Right atrium auricular region (tissue), 2 donors: ENCODE measurements around the gene DOCK1. TPM values are rescaled to one million over a fixed set of nuclear protein-coding genes. Genes with fewer than 3 reads are reported as not detected.

Source experiments
- DNase-seq: peaks from one replicate; pipeline ENCODE4 v3.0.0-alpha.2; 2019; ENCODE audit warnings: low spot score
- H3K27ac ChIP-seq, 2 donors: fragments of 200-600 bp; sonication (generic); 1 replicate in 1 of 2; 2 replicates in 1 of 2; pipeline ENCODE4 v1.5.1; 2016 to 2019
- H3K27me3 ChIP-seq, 2 donors: fragments of 200-600 bp; sonication (generic); one replicate each; pipeline versions ENCODE4 v1.5.1 to v1.6.0; 2017 to 2019
- H3K36me3 ChIP-seq: fragments of 200-600 bp; sonication (generic); one replicate; pipeline ENCODE4 v1.5.1; 2016
- H3K4me1 ChIP-seq, 2 donors: fragments of 200-600 bp; sonication (generic); one replicate each; pipeline versions ENCODE4 v1.5.1 to v1.6.0; 2017 to 2019
- H3K4me3 ChIP-seq, 2 donors: fragments of 200-600 bp; sonication (generic); 1 replicate in 1 of 2; 2 replicates in 1 of 2; pipeline ENCODE4 v1.5.1; 2017 to 2019; ENCODE audit warnings: mild to moderate bottlenecking in 1 of 2, moderate library complexity in 1 of 2
- H3K9me3 ChIP-seq, 2 donors: fragments of 200-600 bp; sonication (generic); one replicate each; pipeline ENCODE4 v1.5.1; 2019
- total RNA-seq, 2 donors: library from RNA; depleted of rRNA; stranded (reverse); fragments of >200 nt; gene quantifications; one replicate each; pipeline ENCODE4 v1.1.0, GENCODE V29; 2016
- TF ChIP-seq, protein P1 (sequence below), 2 donors: fragments of 200-600 bp; sonication (generic); IDR thresholded peaks; one replicate each; pipeline ENCODE4 v1.5.1; 2019; ENCODE audit warnings: antibody characterized with exemption in 2 of 2

The DOCK1 gene
- total RNA-seq, 2 donors from 2014 or later = 13.0 to 16.8 TPM

DNA sequence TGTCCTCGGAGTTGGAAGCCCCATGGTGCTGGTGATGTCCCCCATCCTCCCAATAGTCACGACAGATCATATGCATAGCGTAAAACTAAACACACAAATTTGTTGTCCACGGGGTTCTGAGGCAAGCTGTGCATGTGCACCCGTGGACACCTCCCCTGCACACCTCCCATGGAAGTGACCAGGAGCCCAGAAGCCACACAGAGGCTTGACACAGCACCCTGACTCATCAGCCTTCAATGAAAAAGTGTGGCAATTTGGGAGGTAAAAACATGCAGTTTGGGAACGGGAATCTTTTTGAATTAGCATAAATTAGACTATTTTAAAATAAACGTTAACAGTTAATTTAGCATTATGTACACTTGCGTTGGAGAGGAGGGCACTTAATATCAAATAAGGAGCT, 554.7 kb downstream of the DOCK1 start:
- H3K4me1 ChIP-seq = no peaks in the 10 kb centered on the region
- no peaks in the 10 kb centered on the region for H3K9me3 ChIP-seq
- no peak overlapping the region for H3K4me3 ChIP-seq
- H3K36me3 ChIP-seq = no peaks in the 10 kb centered on the region
- no peak overlapping the region for H3K27ac ChIP-seq
- no peak for DNase-seq
- TF ChIP-seq, protein P1, sequence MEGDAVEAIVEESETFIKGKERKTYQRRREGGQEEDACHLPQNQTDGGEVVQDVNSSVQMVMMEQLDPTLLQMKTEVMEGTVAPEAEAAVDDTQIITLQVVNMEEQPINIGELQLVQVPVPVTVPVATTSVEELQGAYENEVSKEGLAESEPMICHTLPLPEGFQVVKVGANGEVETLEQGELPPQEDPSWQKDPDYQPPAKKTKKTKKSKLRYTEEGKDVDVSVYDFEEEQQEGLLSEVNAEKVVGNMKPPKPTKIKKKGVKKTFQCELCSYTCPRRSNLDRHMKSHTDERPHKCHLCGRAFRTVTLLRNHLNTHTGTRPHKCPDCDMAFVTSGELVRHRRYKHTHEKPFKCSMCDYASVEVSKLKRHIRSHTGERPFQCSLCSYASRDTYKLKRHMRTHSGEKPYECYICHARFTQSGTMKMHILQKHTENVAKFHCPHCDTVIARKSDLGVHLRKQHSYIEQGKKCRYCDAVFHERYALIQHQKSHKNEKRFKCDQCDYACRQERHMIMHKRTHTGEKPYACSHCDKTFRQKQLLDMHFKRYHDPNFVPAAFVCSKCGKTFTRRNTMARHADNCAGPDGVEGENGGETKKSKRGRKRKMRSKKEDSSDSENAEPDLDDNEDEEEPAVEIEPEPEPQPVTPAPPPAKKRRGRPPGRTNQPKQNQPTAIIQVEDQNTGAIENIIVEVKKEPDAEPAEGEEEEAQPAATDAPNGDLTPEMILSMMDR (IDR thresholded peaks at IDR 0.05) = no peak
- no peaks in the 10 kb centered on the region for H3K27me3 ChIP-seq

DNA sequence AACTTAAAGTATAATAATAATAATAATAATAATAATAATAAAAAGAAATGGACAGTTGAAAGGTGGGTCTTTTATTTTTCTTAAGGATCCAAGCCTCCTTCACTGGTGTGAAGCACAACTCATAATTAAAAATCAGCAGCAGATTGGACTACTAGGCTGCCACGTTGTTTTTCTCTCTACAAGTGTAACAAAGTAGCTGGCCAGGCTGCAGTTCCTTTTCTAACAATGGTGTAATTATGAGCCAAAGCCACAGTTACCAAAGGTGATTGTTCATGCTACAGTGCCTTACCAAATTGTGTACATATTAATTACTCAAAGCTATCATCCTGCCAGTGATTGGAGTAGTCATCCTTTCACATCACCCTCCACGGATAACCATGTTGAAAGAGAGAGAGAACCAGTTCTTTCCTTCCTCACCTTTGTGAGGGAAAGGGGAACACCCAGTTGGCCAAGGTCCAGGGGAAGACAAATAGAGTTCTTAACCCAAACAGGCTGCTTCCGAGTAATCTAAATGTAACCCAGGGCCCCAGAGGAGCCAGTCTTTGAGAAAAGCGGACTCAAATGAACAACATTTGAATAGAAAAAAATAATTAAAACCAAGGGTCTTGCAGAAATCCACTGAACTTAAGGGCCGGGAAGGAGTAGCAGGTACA, 557.5 kb downstream of the DOCK1 start:
- H3K36me3 ChIP-seq = no peaks in the 10 kb centered on the region
- H3K4me1 ChIP-seq = no peaks in the 10 kb centered on the region
- H3K9me3 ChIP-seq = no peaks in the 10 kb centered on the region
- H3K4me3 ChIP-seq = no peak overlapping the region
- TF ChIP-seq, protein P1 (IDR thresholded peaks at IDR 0.05) = no peak
- DNase-seq = peak; percentile 18
- no peaks in the 10 kb centered on the region for H3K27me3 ChIP-seq
- H3K27ac ChIP-seq = no peak overlapping the region

DNA sequence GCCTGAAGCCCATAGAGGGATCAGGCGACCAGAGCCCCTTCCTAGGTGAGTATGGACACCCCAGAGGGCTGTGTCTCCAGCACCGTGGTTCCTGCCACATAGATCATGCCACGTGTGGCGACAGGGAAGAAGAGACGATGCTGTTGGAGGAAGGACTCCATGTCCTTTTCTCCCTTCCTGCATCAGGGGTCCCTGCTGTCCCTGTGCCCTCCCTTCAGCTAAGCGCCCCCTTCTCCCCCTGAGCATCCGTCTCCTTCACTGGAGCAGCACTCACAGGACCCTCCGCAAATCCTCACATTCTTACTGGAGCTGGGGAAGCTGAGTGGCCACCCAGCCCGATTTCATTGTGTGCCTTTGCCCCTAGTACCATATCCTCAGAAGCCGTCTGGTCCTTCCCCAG, 558.3 kb downstream of the DOCK1 start:
- no peaks in the 10 kb centered on the region for H3K9me3 ChIP-seq
- DNase-seq = peak; percentile 28
- H3K4me1 ChIP-seq = no peaks in the 10 kb centered on the region

DNA sequence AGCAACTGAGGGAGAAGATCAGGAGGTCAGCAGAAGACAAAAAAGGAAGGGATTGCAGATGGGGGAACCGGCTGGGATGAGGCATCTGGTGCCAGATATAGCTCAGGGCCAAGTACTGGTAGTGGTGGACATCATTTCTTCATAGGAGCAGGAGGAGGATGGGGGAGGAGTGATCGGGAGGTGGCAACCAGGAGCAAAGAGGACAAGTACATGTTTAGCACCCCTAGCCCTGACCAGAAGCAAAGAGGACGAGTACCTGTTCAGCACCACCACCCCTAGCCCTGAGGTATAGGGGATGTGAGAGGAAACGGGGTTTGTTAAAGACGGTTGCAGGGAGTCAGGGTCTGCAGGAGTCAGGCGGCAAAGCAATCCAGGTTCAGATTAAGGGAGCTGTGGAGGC, 559.3 kb downstream of the DOCK1 start:
- peak; percentile 28 for DNase-seq
- H3K4me1 ChIP-seq = no peaks in the 10 kb centered on the region
- TF ChIP-seq, protein P1 (IDR thresholded peaks at IDR 0.05) = no peak
- H3K9me3 ChIP-seq = no peaks in the 10 kb centered on the region
- H3K27me3 ChIP-seq = no peaks in the 10 kb centered on the region
- H3K27ac ChIP-seq = no peak overlapping the region
- no peak overlapping the region for H3K4me3 ChIP-seq
- no peaks in the 10 kb centered on the region for H3K36me3 ChIP-seq

More for the DNA sequence above, 558.3 kb downstream of the DOCK1 start:
- TF ChIP-seq, protein P1 (IDR thresholded peaks at IDR 0.05) = no peak
- no peaks in the 10 kb centered on the region for H3K36me3 ChIP-seq
- H3K27ac ChIP-seq = no peak overlapping the region
- H3K27me3 ChIP-seq = no peaks in the 10 kb centered on the region
- H3K4me3 ChIP-seq = no peak overlapping the region

DNA sequence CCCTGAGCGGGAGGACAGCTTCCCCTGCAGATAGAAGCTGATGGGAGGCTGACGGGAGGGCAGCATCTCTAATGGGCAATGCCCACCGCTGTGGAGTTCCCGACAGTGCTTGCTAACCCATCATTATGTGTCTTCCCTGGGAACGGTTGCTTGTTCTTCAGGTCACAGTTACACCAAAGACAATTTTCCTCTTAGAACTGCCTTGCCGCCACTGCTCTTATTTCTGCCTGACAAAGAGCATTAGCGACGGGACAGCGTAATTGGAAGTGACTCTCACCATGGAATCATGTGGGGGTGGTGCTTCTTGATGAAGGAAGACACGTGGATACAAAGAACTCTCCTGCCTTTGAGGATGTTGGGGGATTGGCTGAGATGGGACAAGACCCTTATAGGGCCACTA, 562.6 kb downstream of the DOCK1 start:
- Histone ChIP-seq H3K9me3 (no peaks in the 10 kb centered on the region), H3K36me3 (no peaks in the 10 kb centered on the region), H3K4me3 (no peak overlapping the region), H3K27ac (no peak overlapping the region), H3K4me1 (no peaks in the 10 kb centered on the region), H3K27me3 (no peaks in the 10 kb centered on the region)
- TF ChIP-seq, protein P1 (IDR thresholded peaks at IDR 0.05) = no peak
- no peak for DNase-seq

DNA sequence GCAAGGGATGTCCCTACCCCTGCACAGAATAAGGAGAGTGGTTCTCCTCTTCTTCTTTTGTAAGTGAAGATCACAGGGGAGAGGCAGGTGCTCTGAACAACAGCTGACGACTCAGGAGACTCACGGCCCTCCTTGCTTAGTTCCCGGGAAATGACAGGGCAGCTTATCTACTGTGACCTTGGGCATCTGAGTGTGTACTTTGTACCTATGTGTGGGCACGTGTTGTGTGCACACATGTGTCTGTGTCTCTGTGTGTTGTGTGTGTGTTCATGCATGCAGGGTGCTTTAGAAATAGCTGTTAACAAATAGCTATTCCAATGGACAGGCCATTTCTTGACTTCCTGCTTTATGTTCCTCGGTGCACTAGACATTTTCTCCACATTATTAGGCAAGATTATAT, 563.4 kb downstream of the DOCK1 start:
- TF ChIP-seq, protein P1 (IDR thresholded peaks at IDR 0.05) = no peak
- Histone ChIP-seq H3K36me3 (no peaks in the 10 kb centered on the region), H3K4me3 (no peak overlapping the region), H3K27ac (no peak overlapping the region), H3K9me3 (no peaks in the 10 kb centered on the region), H3K4me1 (no peaks in the 10 kb centered on the region), H3K27me3 (no peaks in the 10 kb centered on the region)
- DNase-seq = peak; percentile 28
